ENCODE data around the gene RAB31. TPM values are rescaled to one million over a fixed set of nuclear protein-coding genes. Genes with fewer than 3 reads are reported as not detected.

The RAB31 gene
- total RNA-seq, 1 experiment from 2014 or later, result 6.1 TPM

- Histone ChIP-seq H3K27me3 (replicated peaks; ENCODE audit: insufficient read depth, low read depth, low read length, poor library complexity) (no peaks in the 10 kb centered on the region), H3K9me3 (ENCODE audit: low read depth, low read length, poor library complexity, severe bottlenecking) (no peaks in the 10 kb centered on the region), H3K4me3 (ENCODE audit: low read depth, low read length, poor library complexity, severe bottlenecking) (no peak overlapping the region), H3K27ac (ENCODE audit: low read depth, low read length, poor library complexity, severe bottlenecking) (no peak overlapping the region), H3K36me3 (ENCODE audit: insufficient read depth, low read length, poor library complexity, severe bottlenecking) (no peaks in the 10 kb centered on the region), H3K4me1 (ENCODE audit: insufficient read depth, low read length, poor library complexity, severe bottlenecking) (peaks cover 4% of the 10 kb centered on the region)
- intact Hi-C loops (cut with micrococcal nuclease; ENCODE audit: unreplicated experiment), result loop anchor here (10.0 kb wide), 1 partner anchor 257 kb away; no protein-coding TSS in a partner anchor
- TF ChIP-seq CTCF (conservative IDR thresholded peaks at IDR 0.05; ENCODE audit: low read depth, low read length) (no peak), EZH2 (IDR thresholded peaks at IDR 0.05; ENCODE audit: borderline replicate concordance, low read depth, low read length, poor library complexity, severe bottlenecking) (no peak)
- no TSS peak for BruUV-seq (replicated peaks)
- DNase-seq (ENCODE audit: low spot score), result no peak
- POLR2A ChIA-PET (ENCODE audit: low non-redundant PET), result no interaction called here
- CTCF ChIA-PET, result no interaction called here
Measured at GRCh38 chr18:9688036-9688741, 19.9 kb upstream of the RAB31 start.

- H3K4me3 ChIP-seq (ENCODE audit: low read depth, low read length, poor library complexity, severe bottlenecking), result no peak overlapping the region
- intact Hi-C loops (cut with micrococcal nuclease; ENCODE audit: unreplicated experiment), result loop anchor here (10.0 kb wide), 1 partner anchor 256 kb away; no protein-coding TSS in a partner anchor
- peaks cover 4% of the 10 kb centered on the region for H3K4me1 ChIP-seq (ENCODE audit: insufficient read depth, low read length, poor library complexity, severe bottlenecking)
- ChIA-PET CTCF (no interaction called here), POLR2A (ENCODE audit: low non-redundant PET) (no interaction called here)
- no peaks in the 10 kb centered on the region for H3K27me3 ChIP-seq (replicated peaks; ENCODE audit: insufficient read depth, low read depth, low read length, poor library complexity)
- H3K9me3 ChIP-seq (ENCODE audit: low read depth, low read length, poor library complexity, severe bottlenecking), result no peaks in the 10 kb centered on the region
- no TSS peak for BruUV-seq (replicated peaks)
- H3K27ac ChIP-seq (ENCODE audit: low read depth, low read length, poor library complexity, severe bottlenecking), result no peak overlapping the region
- H3K36me3 ChIP-seq (ENCODE audit: insufficient read depth, low read length, poor library complexity, severe bottlenecking), result no peaks in the 10 kb centered on the region
- TF ChIP-seq CTCF (conservative IDR thresholded peaks at IDR 0.05; ENCODE audit: low read depth, low read length), result no peak
- DNase-seq (ENCODE audit: low spot score), result no peak
Measured at GRCh38 chr18:9689253-9689652, 18.8 kb upstream of the RAB31 start.

- H3K4me3 ChIP-seq (ENCODE audit: low read depth, low read length, poor library complexity, severe bottlenecking), result no peak overlapping the region
- H3K9me3 ChIP-seq (ENCODE audit: low read depth, low read length, poor library complexity, severe bottlenecking), result no peaks in the 10 kb centered on the region
- DNase-seq (ENCODE audit: low spot score), result no peak
- TF ChIP-seq EZH2 (IDR thresholded peaks at IDR 0.05; ENCODE audit: borderline replicate concordance, low read depth, low read length, poor library complexity, severe bottlenecking), result no peak
- no peak for TF ChIP-seq CTCF (conservative IDR thresholded peaks at IDR 0.05; ENCODE audit: low read depth, low read length)
- CTCF ChIA-PET, result no interaction called here
- no peaks in the 10 kb centered on the region for H3K36me3 ChIP-seq (ENCODE audit: insufficient read depth, low read length, poor library complexity, severe bottlenecking)
- H3K4me1 ChIP-seq (ENCODE audit: insufficient read depth, low read length, poor library complexity, severe bottlenecking), result no peaks in the 10 kb centered on the region
- H3K27me3 ChIP-seq (replicated peaks; ENCODE audit: insufficient read depth, low read depth, low read length, poor library complexity), result no peaks in the 10 kb centered on the region
- intact Hi-C loops (cut with micrococcal nuclease; ENCODE audit: unreplicated experiment), result no loop called here
- POLR2A ChIA-PET (ENCODE audit: low non-redundant PET), result no interaction called here
- BruUV-seq (replicated peaks), result no TSS peak
- no peak overlapping the region for H3K27ac ChIP-seq (ENCODE audit: low read depth, low read length, poor library complexity, severe bottlenecking)
Measured at GRCh38 chr18:9690418-9691188, 17.5 kb upstream of the RAB31 start.
